HepG2 (cell line): ENCODE results near the gene AJUBA. TPM values are rescaled to one million over a fixed set of nuclear protein-coding genes. Genes with fewer than 3 reads are reported as not detected.

Experiments
- DNMT3B ChIP-seq: conservative IDR thresholded peaks from 2 replicates; pipeline ENCODE4 v1.6.1; 2016; ENCODE audit warnings: missing biosample characterization, control low read depth
- KLF11 ChIP-seq: IDR thresholded peaks from 2 replicates; pipeline ENCODE4 v1.6.1; 2016; ENCODE audit warnings: missing compliant biosample characterization
- POLR2A ChIP-seq, 2 experiments: IDR thresholded peaks; 2 replicates each; pipeline ENCODE4 v1.6.1; 2011; ENCODE audit warnings: low read depth in 2 of 2, low read length in 2 of 2, mild to moderate bottlenecking in 1 of 2, moderate library complexity in 1 of 2; ENCODE audit not compliant: insufficient read depth in 1 of 2
- RELA ChIP-seq: sonication (generic); formaldehyde crosslinking; IDR thresholded peaks from 2 replicates; pipeline ENCODE4 v1.4.0; 2020; ENCODE audit warnings: missing genetic modification reagents
- SP140L ChIP-seq: sonication (generic); formaldehyde crosslinking; IDR thresholded peaks from 2 replicates; pipeline ENCODE4 v1.4.0; 2020; ENCODE audit warnings: missing genetic modification reagents, borderline replicate concordance
- SP2 ChIP-seq: sonication (generic); formaldehyde crosslinking; IDR thresholded peaks from 2 replicates; pipeline ENCODE4 v1.5.1; 2020; ENCODE audit warnings: mild to moderate bottlenecking, missing genetic modification reagents
- ZFX ChIP-seq: sonication (generic); formaldehyde crosslinking; IDR thresholded peaks from 2 replicates; pipeline ENCODE4 v1.4.0; 2020; ENCODE audit warnings: mild to moderate bottlenecking, low read depth, missing genetic modification reagents, moderate library complexity
- ZKSCAN5 ChIP-seq: sonication (generic); formaldehyde crosslinking; IDR thresholded peaks from 2 replicates; pipeline ENCODE4 v1.5.1; 2020; ENCODE audit warnings: mild to moderate bottlenecking, missing genetic modification reagents
- ZNF235 ChIP-seq: sonication (generic); formaldehyde crosslinking; IDR thresholded peaks from 2 replicates; pipeline ENCODE4 v1.8.1; 2023; ENCODE audit warnings: mild to moderate bottlenecking, missing genetic modification reagents, borderline replicate concordance
- ZNF256 ChIP-seq: sonication (generic); formaldehyde crosslinking; conservative IDR thresholded peaks from 2 replicates; pipeline ENCODE4 v1.4.0; 2020; ENCODE audit warnings: missing genetic modification reagents
- ZNF350 ChIP-seq: sonication (generic); formaldehyde crosslinking; IDR thresholded peaks from 2 replicates; pipeline ENCODE4 v1.4.0; 2020; ENCODE audit warnings: mild to moderate bottlenecking, low read depth, missing genetic modification reagents, borderline replicate concordance
- ZNF44 ChIP-seq: sonication (generic); formaldehyde crosslinking; IDR thresholded peaks from 2 replicates; pipeline ENCODE4 v1.5.1; 2020; ENCODE audit warnings: mild to moderate bottlenecking, missing genetic modification reagents
- ZNF451 ChIP-seq: sonication (generic); formaldehyde crosslinking; IDR thresholded peaks from 2 replicates; pipeline ENCODE4 v1.5.0; 2020; ENCODE audit warnings: mild to moderate bottlenecking, missing genetic modification reagents
- ZNF674 ChIP-seq: sonication (generic); formaldehyde crosslinking; IDR thresholded peaks from 2 replicates; pipeline ENCODE4 v1.5.0; 2020; ENCODE audit warnings: low read depth, mild to moderate bottlenecking, missing genetic modification reagents
- ZNF775 ChIP-seq: sonication (generic); formaldehyde crosslinking; IDR thresholded peaks from 2 replicates; pipeline ENCODE4 v1.4.0; 2020; ENCODE audit warnings: missing genetic modification reagents, mild to moderate bottlenecking, moderate library complexity, borderline replicate concordance
- ZSCAN20 ChIP-seq: sonication (generic); formaldehyde crosslinking; IDR thresholded peaks from 2 replicates; pipeline ENCODE4 v1.4.0; 2020; ENCODE audit warnings: missing genetic modification reagents, mild to moderate bottlenecking, borderline replicate concordance
- polyA plus RNA-seq, 8 experiments: library from polyadenylated mRNA; depleted of rRNA in 3 of 8; stranded (reverse) in 7 of 8; unstranded in 1 of 8; fragments of >200 nt; fragmentation: Illumina TruSeq in 4 of 8; extraction: Trizol in 4 of 8; gene quantifications; 2 replicates each; pipeline versions ENCODE4 v1.2.1 to v1.2.3, GENCODE V29; 2011 to 2016; ENCODE audit warnings: low read depth in 4 of 8, missing spikeins in 1 of 8, mixed read lengths in 1 of 8; ENCODE audit not compliant: insufficient read depth in 1 of 8
- total RNA-seq, 5 experiments: library from RNA; depleted of rRNA; stranded (reverse); fragments of >200 nt; fragmentation: Illumina TruSeq; extraction: Trizol; gene quantifications; 2 replicates each; pipeline ENCODE4 v1.2.3, GENCODE V29; 2016; ENCODE audit warnings: low read depth in 1 of 5
- TF ChIP-seq, protein P1 (sequence below), 2 experiments: fragments of 450-650 bp in 1 of 2; sonication (generic) in 1 of 2; formaldehyde crosslinking; IDR thresholded peaks; 2 replicates each; pipeline versions ENCODE4 v1.5.0 to v1.8.0; 2020 to 2022; ENCODE audit warnings: mild to moderate bottlenecking in 1 of 2, missing genetic modification reagents in 1 of 2
- TF ChIP-seq, protein P2 (sequence below): sonication (generic); formaldehyde crosslinking; IDR thresholded peaks from 2 replicates; pipeline ENCODE4 v1.4.0; 2020; ENCODE audit warnings: missing genetic modification reagents
- TF ChIP-seq, protein P3 (sequence below): sonication (generic); formaldehyde crosslinking; IDR thresholded peaks from 2 replicates; pipeline ENCODE4 v1.8.1; 2022; ENCODE audit warnings: low read depth, mild to moderate bottlenecking, missing genetic modification reagents
- TF ChIP-seq, protein P4 (sequence below): fragments of 450-650 bp; IDR thresholded peaks from 2 replicates; pipeline ENCODE4 v1.6.1; 2017
- TF ChIP-seq, protein P5 (sequence below): sonication (generic); formaldehyde crosslinking; IDR thresholded peaks from 2 replicates; pipeline ENCODE4 v1.5.0; 2020; ENCODE audit warnings: missing genetic modification reagents, mild to moderate bottlenecking, borderline replicate concordance
- TF ChIP-seq, protein P6 (sequence below): sonication (generic); formaldehyde crosslinking; IDR thresholded peaks from 2 replicates; pipeline ENCODE4 v1.8.0; 2022; ENCODE audit warnings: mild to moderate bottlenecking, missing genetic modification reagents, borderline replicate concordance

AJUBA gene
- total and polyA plus RNA-seq, 2 of the 13 experiments (the other 11 are each of a cell fraction or from before 2014, with no cell fraction given) = 157 to 241 TPM

DNA sequence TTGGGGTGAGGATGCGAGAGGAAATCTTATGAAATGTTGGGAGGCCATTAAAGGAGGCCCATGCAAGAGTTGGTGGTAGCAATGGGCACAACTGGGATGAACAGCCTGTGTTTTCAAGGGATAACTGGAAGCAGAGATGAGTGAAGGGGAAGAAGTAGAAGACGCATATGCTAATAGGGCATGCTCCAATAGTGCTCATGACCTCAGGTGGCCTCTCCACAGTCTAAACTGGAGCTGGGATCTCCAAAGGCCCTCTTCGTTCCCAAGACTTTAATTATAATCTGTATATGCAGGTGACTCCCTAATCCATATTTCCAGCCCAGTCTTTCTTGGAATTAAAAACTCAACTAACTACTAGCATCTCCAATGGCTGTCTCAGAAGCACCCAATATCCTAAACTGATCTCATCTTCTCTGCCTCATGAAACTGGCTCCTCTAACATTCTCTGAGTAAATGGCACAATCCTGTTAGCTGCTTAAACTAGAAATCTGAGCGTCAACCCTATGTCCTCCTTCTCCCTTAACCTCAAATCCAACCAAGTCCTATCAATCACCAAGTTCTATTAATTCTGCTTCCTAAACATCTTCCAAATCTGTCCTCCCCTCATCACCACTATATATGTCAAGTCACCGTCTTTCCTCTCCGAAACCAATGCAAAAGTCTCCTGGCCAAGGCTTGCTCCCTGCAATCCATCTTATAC lies 2.8 kb upstream of the AJUBA start (continued):
- TF ChIP-seq, protein P1, sequence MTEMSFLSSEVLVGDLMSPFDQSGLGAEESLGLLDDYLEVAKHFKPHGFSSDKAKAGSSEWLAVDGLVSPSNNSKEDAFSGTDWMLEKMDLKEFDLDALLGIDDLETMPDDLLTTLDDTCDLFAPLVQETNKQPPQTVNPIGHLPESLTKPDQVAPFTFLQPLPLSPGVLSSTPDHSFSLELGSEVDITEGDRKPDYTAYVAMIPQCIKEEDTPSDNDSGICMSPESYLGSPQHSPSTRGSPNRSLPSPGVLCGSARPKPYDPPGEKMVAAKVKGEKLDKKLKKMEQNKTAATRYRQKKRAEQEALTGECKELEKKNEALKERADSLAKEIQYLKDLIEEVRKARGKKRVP (CRISPR knock-in tag; IDR thresholded peaks at IDR 0.05) = no peak
- TF ChIP-seq ZNF256 (CRISPR knock-in tag) (no peak), SP2 (CRISPR knock-in tag) (no peak), ZNF775 (CRISPR knock-in tag) (no peak), SP140L (CRISPR knock-in tag) (no peak), ZKSCAN5 (no peak), ZSCAN20 (CRISPR knock-in tag) (no peak), ZNF235 (no peak), RELA (CRISPR knock-in tag) (no peak), KLF11 (no peak), ZNF451 (CRISPR knock-in tag) (no peak), ZNF350 (CRISPR knock-in tag) (no peak), POLR2A (IDR thresholded peaks at IDR 0.05; ENCODE audit: insufficient read depth in 1 of 2, low read depth in 2 of 2, low read length in 2 of 2) (peak in 1 of 2 experiments; percentile 38; a peak in 1 of 4 replicates), ZFX (CRISPR knock-in tag) (no peak), ZNF674 (CRISPR knock-in tag) (no peak), ZNF44 (CRISPR knock-in tag) (no peak), DNMT3B (CRISPR knock-in tag) (no peak)
- TF ChIP-seq, protein P2, sequence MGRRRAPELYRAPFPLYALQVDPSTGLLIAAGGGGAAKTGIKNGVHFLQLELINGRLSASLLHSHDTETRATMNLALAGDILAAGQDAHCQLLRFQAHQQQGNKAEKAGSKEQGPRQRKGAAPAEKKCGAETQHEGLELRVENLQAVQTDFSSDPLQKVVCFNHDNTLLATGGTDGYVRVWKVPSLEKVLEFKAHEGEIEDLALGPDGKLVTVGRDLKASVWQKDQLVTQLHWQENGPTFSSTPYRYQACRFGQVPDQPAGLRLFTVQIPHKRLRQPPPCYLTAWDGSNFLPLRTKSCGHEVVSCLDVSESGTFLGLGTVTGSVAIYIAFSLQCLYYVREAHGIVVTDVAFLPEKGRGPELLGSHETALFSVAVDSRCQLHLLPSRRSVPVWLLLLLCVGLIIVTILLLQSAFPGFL (CRISPR knock-in tag) = 0 out of 2 replicates have a peak, but pooled peaks have one; percentile 17
- TF ChIP-seq, protein P3, sequence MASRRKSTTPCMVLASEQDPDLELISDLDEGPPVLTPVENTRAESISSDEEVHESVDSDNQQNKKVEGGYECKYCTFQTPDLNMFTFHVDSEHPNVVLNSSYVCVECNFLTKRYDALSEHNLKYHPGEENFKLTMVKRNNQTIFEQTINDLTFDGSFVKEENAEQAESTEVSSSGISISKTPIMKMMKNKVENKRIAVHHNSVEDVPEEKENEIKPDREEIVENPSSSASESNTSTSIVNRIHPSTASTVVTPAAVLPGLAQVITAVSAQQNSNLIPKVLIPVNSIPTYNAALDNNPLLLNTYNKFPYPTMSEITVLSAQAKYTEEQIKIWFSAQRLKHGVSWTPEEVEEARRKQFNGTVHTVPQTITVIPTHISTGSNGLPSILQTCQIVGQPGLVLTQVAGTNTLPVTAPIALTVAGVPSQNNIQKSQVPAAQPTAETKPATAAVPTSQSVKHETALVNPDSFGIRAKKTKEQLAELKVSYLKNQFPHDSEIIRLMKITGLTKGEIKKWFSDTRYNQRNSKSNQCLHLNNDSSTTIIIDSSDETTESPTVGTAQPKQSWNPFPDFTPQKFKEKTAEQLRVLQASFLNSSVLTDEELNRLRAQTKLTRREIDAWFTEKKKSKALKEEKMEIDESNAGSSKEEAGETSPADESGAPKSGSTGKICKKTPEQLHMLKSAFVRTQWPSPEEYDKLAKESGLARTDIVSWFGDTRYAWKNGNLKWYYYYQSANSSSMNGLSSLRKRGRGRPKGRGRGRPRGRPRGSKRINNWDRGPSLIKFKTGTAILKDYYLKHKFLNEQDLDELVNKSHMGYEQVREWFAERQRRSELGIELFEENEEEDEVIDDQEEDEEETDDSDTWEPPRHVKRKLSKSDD (CRISPR knock-in tag) = no peak
- TF ChIP-seq, protein P4, sequence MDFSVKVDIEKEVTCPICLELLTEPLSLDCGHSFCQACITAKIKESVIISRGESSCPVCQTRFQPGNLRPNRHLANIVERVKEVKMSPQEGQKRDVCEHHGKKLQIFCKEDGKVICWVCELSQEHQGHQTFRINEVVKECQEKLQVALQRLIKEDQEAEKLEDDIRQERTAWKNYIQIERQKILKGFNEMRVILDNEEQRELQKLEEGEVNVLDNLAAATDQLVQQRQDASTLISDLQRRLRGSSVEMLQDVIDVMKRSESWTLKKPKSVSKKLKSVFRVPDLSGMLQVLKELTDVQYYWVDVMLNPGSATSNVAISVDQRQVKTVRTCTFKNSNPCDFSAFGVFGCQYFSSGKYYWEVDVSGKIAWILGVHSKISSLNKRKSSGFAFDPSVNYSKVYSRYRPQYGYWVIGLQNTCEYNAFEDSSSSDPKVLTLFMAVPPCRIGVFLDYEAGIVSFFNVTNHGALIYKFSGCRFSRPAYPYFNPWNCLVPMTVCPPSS = no peak
- TF ChIP-seq, protein P5, sequence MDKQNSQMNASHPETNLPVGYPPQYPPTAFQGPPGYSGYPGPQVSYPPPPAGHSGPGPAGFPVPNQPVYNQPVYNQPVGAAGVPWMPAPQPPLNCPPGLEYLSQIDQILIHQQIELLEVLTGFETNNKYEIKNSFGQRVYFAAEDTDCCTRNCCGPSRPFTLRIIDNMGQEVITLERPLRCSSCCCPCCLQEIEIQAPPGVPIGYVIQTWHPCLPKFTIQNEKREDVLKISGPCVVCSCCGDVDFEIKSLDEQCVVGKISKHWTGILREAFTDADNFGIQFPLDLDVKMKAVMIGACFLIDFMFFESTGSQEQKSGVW (CRISPR knock-in tag) = no peak
- TF ChIP-seq, protein P6, sequence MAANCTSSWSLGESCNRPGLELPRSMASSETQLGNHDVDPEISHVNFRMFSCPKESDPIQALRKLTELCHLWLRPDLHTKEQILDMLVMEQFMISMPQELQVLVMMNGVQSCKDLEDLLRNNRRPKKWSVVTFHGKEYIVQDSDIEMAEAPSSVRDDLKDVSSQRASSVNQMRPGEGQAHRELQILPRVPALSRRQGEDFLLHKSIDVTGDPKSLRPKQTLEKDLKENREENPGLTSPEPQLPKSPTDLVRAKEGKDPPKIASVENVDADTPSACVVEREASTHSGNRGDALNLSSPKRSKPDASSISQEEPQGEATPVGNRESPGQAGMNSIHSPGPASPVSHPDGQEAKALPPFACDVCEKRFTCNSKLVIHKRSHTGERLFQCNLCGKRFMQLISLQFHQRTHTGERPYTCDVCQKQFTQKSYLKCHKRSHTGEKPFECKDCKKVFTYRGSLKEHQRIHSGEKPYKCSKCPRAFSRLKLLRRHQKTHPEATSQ (CRISPR knock-in tag) = 0 out of 2 replicates have a peak, but pooled peaks have one; percentile 43
